ENCODE results near the gene SHISA8.

Gene SHISA8

DNA sequence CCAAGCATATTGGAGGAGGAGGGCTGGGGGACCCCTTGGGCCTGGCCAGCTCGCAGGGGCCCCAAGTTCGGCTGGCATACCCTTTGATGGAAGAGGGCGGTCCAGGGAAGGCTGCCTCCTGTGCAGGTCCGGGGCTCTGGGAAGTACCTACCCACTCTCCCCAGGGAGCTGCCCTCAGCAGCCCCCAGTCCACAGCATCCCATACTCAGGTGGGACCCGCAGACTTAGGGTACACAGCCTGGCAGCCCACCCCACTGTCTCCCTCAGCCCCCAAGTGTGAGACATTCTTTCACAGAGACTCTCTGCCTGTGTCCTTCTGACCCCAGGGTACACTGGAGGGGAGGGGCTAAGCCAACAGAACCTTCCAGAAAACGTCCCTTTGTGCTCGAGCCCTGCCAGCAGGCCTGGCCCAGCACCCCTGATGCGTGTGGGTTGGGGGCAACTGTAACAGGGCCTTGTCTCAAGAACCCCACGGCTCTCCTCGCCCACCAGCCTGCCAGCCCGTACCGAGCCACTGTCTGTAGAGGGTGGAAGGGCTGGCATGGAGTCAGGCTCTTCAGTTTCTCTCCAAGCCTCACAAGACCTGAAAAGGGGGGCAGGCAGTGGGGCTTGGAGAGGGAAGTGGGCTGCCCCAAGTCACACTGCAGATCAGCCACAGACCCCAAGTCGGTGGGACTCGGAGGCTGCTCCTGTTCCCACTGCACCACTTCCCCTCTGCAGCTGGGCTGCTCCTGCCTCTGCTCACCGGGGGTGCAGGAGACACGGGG, 18.7 kb upstream of the SHISA8 start:
- DNase-seq (ENCODE audit: low spot score) = no peak

DNA sequence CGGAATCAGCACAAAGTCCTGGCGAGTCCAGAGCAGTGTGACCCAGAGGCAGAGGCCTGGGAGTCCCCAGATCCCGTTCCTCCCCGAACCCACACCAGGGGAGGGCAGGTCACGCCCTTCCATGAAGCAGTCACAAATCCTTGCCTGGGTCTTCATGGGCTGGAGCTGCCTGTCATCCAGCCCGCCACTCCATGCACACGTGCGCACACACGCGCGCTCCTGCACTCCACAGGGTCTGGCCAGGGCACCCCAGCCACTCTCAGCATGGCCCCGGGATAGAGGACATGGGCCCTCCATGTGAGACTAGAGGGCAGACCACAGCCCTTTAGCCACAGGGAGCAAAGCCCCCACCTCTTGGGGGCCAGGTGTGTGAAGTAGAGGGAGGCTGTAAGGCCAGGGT, 17.5 kb upstream of the SHISA8 start:
- DNase-seq (ENCODE audit: low spot score) = no peak

DNA sequence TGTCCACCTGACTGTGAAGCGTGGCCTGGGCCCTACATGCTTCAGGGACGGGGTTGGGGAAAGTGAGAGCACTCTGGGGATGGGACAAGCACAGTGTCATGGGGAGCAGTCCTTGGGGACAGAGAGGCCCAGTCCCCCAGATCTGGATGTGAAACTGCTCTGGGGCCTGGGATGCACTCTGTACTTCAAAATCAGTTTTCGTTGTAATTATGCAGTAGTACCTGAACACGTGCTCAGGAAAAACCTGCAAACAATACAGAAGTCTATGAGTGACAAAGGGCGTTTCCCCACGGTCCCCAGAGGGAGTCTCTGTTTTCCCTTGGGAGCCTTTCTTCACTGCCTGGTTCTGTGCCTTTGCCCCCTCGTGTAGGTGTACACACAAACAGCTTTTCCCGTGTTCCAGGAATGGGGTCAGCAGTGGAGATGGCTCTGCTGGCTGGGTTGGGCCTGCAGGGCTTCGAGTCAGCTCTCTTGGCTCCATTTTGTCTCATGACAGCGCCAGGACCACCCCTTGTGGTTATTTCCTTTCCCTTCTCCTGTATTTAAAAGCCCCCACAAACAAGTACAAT, 16.9 kb upstream of the SHISA8 start:
- no peak for DNase-seq (ENCODE audit: low spot score)

- DNase-seq (ENCODE audit: low spot score) = no peak
Measured at GRCh38 chr22:41929418-41929810, 14.5 kb upstream of the SHISA8 start.

DNA sequence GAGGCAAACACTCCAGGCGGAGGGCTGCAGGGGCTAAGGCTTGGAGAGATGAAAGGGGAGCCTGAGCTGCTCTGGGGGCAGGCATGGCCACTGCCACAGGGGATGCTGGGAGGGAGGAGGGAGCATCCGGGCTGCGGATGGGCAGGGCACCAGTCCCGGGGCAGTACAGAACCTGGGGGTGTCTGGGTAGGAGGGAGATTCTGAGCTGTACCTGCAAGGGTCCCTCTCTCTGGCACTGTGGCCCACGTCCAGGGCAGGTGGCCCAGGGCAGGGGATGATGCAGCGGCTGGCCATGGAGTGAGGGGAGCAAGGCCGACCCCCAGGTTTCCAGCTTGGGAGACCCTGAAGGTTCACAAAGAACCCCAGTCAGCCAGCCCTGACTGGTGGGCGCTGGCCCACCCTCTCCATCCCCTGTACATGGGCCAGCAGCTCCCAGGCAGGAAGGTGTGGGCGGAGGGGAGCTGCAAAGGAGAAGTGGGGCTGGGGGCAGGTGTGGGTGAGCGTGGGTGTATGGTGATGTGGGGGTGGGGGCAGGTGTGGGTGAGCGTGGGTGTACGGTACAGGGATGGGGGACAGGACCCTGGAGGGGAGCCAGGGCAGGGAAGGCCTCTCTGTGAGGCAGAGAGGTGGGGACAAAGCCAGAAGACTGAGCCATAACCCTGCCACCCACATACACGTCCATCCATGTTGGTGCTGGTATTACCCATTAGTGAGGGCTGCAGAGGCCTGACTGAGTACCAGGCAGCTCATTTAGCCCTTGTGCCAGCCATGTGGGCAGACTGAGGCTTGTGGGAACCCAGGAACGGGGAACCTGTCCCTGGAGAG, 13.9 kb upstream of the SHISA8 start:
- DNase-seq (ENCODE audit: low spot score) = no peak

DNA sequence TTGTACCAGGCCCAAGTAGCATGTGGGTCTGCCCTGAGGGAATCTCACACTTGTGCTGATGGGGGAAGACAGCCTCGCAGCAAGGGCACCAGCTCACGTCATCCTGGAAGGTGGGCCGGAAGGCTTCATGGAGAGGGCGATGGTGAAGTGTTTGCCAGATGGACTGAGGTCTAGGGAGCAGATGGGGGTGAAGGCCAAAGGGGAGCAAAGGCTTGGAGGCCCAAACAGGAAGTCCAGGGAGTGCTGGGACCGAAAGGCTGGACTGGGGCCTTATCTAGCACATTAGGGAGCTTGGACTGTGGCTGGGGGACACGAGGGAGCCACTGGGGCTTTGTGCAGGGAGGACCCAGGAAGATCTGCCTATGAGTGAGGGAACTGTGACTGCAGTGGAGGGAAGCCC, 12.9 kb upstream of the SHISA8 start:
- no peak for DNase-seq (ENCODE audit: low spot score)

GRCh38 chr22:41925783-41926460, 11.0 kb upstream of the SHISA8 start:
- no peak for DNase-seq (ENCODE audit: low spot score)

DNA sequence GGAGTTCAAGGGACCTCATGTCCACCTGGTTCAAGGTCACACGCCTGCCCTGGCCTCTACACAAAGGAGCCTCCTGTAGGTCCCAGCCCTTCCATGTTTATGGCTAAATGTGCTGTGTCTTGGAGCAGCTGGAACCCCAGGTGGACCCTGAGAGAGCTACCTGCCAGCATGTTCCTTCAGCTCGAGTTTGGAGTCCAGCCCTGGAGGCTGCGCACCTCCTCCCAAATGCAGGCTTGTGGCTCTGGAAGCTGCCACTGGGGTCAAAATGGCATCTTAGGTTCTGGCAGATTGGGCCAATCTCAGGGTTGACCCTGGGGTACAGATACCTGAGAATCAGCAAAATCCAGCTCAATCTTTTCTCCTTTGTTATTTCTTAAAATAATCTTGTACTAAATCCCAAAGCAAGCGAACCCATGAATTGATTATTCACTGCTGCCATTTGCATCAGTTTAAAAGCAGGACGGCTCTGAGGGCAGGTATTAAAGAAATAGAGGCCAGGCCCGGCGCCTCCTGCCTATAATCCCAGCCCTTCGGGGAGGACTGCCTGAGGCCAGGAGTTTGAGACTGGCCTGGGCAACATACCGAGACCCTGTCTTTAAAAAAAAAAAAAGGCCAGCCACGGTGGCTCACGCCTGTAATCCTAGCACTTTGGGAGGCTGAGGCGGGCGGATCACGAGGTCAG, 8.9 kb upstream of the SHISA8 start:
- DNase-seq (ENCODE audit: low spot score) = no peak

- DNase-seq (ENCODE audit: low spot score) = no peak
Measured at GRCh38 chr22:41922940-41923594, 8.2 kb upstream of the SHISA8 start.

- DNase-seq (ENCODE audit: low spot score) = no peak
Measured at GRCh38 chr22:41922328-41922727, 7.5 kb upstream of the SHISA8 start.

- DNase-seq (ENCODE audit: low spot score) = no peak
Measured at GRCh38 chr22:41920271-41920976, 5.5 kb upstream of the SHISA8 start.

- DNase-seq (ENCODE audit: low spot score) = peak; percentile 61
Measured at GRCh38 chr22:41919357-41920224, 4.7 kb upstream of the SHISA8 start.

GRCh38 chr22:41917903-41918791, 3.3 kb upstream of the SHISA8 start:
- peak; percentile 75 for DNase-seq (ENCODE audit: low spot score)

DNA sequence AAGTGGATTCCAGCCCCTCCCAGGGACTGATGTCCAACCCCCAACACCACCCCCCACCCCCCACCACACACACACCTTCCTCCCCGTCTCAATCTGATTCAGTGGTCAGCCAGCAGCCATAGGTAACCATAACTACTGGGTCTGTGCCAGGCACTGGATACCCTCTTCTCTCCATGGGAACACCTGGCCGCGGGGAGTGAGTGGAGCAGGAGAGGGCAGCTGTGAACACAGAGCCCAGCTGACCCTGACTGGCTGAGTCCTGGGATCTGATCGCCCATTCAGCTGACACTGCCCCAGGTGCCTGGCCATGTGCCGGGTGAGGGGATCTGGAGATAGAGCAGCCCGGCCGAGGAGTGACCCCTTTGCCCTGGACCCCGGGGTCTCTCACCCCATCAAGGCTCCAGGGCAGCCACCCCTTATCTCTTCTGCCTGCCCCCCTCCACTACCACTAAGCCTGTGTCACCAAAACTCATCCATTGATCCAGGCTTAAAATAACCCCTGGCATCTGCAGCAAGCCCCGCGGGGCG, 2.6 kb upstream of the SHISA8 start:
- DNase-seq (ENCODE audit: low spot score) = no peak

DNA sequence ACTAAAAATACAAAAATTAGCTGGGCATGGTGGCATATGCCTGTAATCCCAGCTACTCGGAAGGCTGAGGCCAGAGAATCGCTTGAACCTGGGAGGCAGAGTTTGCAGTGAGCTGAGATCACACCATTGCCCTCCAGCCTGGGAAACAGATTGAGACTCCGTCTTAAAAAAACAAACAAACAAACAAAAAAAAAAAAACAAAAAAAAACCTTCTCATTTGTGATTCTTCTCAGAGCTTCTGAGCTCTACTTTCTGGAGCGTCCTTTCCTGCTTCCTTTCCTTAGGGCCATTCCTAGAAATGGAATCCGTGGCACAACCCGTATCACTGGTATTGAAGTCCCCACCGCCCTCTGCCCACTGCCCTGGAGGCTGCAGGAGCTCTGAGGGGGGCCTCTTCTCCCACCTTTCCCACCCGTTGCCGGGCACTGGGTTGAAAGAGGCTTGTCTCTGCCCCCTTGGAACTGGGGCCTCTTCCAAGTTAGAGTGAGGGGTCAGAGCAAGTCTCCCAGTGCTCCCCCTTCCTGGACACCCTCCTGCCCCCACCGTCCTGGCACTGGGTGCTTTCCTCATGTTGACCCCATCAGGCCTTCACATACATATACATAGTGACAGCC, 2.0 kb upstream of the SHISA8 start:
- no peak for DNase-seq (ENCODE audit: low spot score)

DNA sequence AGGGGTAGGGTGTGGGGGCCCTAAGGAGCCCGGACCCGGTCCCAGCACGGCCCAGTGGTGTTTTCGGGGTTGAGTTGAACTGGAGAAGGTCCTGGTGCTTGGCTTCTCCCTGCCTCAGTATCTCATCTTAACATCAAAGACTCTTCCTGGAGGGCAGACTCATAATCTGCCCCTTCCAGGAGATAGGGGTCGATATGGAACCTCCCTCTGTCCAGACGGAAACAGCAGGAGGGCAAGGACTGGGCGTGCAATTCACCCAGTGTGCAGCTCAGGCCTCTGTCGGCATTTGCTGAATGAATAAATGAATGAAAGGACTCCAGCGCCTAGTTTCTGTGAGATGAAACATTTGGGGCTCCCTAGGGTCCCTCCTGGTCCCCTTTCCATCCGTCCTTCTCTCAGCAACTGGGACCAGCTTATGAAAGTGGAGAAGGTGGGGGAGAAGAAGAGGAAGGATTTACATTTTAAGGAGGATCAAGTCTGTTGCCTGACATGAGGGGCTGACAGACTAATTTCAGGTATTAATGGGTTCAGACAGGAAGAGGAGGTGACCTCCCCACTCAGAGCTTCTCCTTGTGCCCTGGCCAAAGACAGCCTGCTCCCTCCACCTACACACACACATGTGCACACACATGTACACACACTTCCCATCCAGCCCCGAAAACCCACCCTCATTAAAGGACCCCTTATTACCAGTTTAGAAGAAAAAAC, 1.1 kb upstream of the SHISA8 start:
- DNase-seq (ENCODE audit: low spot score) = no peak

DNA sequence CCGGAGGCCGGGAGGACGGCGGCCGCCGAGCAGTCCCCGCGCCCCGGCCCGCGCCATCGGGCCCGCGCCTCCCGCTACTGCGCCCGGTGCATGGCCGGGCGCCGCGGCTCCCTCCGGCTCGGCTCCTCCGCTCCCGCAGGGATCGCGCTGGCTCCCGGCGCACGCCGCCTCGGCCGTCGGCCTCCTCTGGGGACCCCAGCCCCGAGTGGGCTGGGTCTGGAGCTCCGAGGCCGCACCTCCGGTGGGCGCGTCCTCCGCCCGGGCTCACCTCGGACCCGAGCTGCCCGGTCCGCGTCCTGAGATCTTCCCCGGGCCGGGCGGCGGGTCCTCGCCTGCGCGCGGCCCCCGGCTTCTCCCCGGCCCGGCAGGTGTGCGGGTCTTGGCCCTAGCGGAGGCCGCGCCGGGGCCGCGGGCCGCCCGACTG, 251 bp downstream of the SHISA8 start:
- no peak for DNase-seq (ENCODE audit: low spot score)

Measured in hepatic stellate cell (primary cell).